Hair follicle dermal papilla cell (primary cell): Measurements from ENCODE around the gene KATNBL1. TPM values are rescaled to one million over a fixed set of nuclear protein-coding genes. Genes with fewer than 3 reads are reported as not detected.

Source experiments
- total RNA-seq: library from RNA; depleted of rRNA; stranded (reverse); fragments of >200 nt; gene quantifications from 2 replicates; pipeline ENCODE4 v1.2.3, GENCODE V29; 2012

The KATNBL1 gene, protein sequence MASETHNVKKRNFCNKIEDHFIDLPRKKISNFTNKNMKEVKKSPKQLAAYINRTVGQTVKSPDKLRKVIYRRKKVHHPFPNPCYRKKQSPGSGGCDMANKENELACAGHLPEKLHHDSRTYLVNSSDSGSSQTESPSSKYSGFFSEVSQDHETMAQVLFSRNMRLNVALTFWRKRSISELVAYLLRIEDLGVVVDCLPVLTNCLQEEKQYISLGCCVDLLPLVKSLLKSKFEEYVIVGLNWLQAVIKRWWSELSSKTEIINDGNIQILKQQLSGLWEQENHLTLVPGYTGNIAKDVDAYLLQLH
- 42.1 and 47.1 TPM in 2 replicates for total RNA-seq

DNA sequence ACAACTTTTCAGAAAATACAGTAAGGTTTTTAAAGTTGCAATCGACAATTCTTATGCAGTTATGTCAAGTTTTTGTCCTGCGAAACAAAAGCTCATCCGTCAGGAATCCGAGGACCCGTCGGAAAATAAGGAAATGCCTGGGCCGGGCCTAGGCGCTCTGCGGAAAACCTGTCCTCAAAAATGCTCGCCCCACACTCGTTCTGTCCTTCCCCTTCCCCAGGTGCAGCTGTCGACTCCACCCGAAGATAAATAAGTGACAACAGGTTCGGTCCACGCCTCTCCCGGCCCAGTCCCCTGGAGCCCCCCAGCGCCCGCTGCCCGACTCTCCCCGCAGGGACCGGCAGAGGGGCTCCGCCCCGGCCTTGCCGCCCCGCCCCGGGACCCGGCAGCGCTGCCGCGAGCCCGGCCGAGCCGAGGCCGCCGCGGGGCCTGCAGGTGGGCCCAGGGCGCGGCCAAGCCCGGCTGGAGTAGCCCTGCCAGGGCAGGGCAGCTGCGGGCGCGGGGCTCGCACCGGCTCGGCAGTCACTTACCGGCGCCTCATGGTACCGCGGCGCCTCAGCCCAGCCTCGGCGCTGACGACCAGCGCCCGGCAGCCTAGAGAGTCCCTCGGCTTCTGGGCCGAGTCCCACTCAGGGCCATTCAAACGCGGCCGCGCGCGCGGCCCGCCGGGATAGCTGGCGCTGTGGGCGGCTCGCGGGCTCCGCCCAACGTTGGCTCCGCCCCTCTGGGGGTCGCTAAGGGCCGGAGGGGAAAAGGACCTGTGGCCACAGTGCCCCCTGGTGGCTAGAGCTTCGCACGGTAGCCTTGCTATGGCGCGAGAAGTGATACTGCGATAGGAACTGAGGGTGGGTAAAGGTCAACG is at the start of gene KATNBL1:
Gene KATNBL1, minus strand, starts transcription at position 676 of the 862 bp plus-strand sequence. CDS start 46,420 bp downstream, outside the sequence.

DNA sequence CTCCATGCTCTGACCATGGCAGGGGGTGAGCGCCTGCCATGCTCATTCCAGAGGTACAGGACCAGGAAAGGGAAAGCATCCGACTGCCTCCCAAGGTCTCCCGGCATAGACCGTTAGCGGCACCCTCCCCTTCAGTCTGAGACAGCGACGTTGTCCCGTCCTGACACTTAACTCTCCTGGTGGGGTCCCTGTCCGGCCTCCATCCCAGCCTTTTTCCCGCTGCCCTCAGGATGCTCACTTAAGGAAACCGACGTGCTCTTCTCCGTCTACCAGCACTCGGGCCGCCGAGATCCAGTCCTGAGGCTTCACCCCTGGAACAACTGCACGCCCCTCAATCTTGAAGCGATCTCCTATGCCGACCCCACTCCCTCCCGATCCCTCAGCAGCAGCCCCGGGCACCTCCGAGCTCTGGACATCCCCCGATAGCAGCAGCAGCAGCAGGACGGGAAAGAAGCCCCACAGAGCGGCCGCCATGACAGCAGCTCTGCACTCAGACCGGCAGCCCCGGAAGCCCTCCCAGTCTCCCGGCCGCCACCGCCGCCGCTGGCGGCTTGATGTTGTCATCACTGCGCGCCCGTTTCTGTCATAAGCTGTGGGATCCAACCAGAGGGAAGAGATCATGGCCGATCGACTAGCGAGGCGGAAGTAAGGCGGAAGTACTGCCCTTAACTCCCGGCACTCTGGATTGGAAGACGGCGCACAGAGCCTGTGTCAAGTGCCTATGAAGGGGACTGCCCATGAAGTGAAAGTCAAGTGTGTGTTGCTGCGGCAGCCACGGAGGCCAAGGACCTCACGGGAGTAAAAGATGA is 108.3 kb downstream of the KATNBL1 start, which contains the start of the genes EMC7 and PGBD4:
Gene EMC7, minus strand, starts transcription at position 497 of the 809 bp plus-strand sequence. Its CDS starts 23 bp downstream, at position 474.
Gene PGBD4, plus strand, starts transcription at position 718 of the 809 bp plus-strand sequence. CDS start 449 bp downstream, outside the sequence.

Other genes with a start within 250 kb of the KATNBL1 start
- gene CHRM5, start 241.6 kb downstream of the KATNBL1 start, total RNA-seq: under 0.01 TPM in 1 of 2 replicates, not detected in the other
- 15.1 and 15.9 TPM in 2 replicates for gene AVEN, start 170.9 kb downstream of the KATNBL1 start, total RNA-seq
- 25.1 and 27.1 TPM in 2 replicates for gene EMC7, start 108.2 kb downstream of the KATNBL1 start, total RNA-seq
- 1.6 TPM in 2 replicates for gene PGBD4, start 108.0 kb downstream of the KATNBL1 start, total RNA-seq
- 102 and 123 TPM in 2 replicates for gene EMC4, start 14.9 kb upstream of the KATNBL1 start, total RNA-seq
- gene SLC12A6, start 127.7 kb upstream of the KATNBL1 start, total RNA-seq: 15.3 and 21.7 TPM in 2 replicates
- 124 and 134 TPM in 2 replicates for gene NOP10, start 133.0 kb upstream of the KATNBL1 start, total RNA-seq
- gene NUTM1, start 133.2 kb upstream of the KATNBL1 start, total RNA-seq: not detected in 2 replicates
- 5.7 and 8.4 TPM in 2 replicates for gene LPCAT4, start 157.1 kb upstream of the KATNBL1 start, total RNA-seq
- 12.3 and 26.1 TPM in 2 replicates for gene GOLGA8A, start 227.7 kb upstream of the KATNBL1 start, total RNA-seq